HepG2 (cell line): ENCODE data around the gene ATP2A3. TPM values are rescaled to one million over a fixed set of nuclear protein-coding genes. Genes with fewer than 3 reads are reported as not detected.

Experiments used
- FOXJ3 ChIP-seq: sonication (generic); formaldehyde crosslinking; IDR thresholded peaks from 2 replicates; pipeline ENCODE4 v1.4.0; 2020; ENCODE audit warnings: missing genetic modification reagents, mild to moderate bottlenecking, borderline replicate concordance
- KIAA2018 ChIP-seq: sonication (generic); formaldehyde crosslinking; IDR thresholded peaks from 2 replicates; pipeline ENCODE4 v1.5.0; 2020; ENCODE audit warnings: mild to moderate bottlenecking, missing genetic modification reagents, borderline replicate concordance
- NONO ChIP-seq, 2 experiments: fragments of 450-650 bp in 1 of 2; sonication (generic) in 1 of 2; formaldehyde crosslinking in 1 of 2; IDR thresholded peaks in 1 of 2; conservative IDR thresholded peaks in 1 of 2; 2 replicates each; pipeline versions ENCODE4 v1.6.1 to v1.8.0; 2017 to 2022; ENCODE audit warnings: mild to moderate bottlenecking in 1 of 2, missing genetic modification reagents in 1 of 2, moderate library complexity in 1 of 2
- PRDM15 ChIP-seq: sonication (generic); formaldehyde crosslinking; IDR thresholded peaks from 2 replicates; pipeline ENCODE4 v1.4.0; 2020; ENCODE audit warnings: missing genetic modification reagents
- ZNF577 ChIP-seq: sonication (generic); formaldehyde crosslinking; IDR thresholded peaks from 2 replicates; pipeline ENCODE4 v1.4.0; 2020; ENCODE audit warnings: mild to moderate bottlenecking, low read depth, missing genetic modification reagents, borderline replicate concordance
- polyA plus RNA-seq, 8 experiments: library from polyadenylated mRNA; depleted of rRNA in 3 of 8; stranded (reverse) in 7 of 8; unstranded in 1 of 8; fragments of >200 nt; fragmentation: Illumina TruSeq in 4 of 8; extraction: Trizol in 4 of 8; gene quantifications; 2 replicates each; pipeline versions ENCODE4 v1.2.1 to v1.2.3, GENCODE V29; 2011 to 2016; ENCODE audit warnings: low read depth in 4 of 8, missing spikeins in 1 of 8, mixed read lengths in 1 of 8; ENCODE audit not compliant: insufficient read depth in 1 of 8
- total RNA-seq, 5 experiments: library from RNA; depleted of rRNA; stranded (reverse); fragments of >200 nt; fragmentation: Illumina TruSeq; extraction: Trizol; gene quantifications; 2 replicates each; pipeline ENCODE4 v1.2.3, GENCODE V29; 2016; ENCODE audit warnings: low read depth in 1 of 5

Gene ATP2A3
- total and polyA plus RNA-seq, 2 of the 13 experiments (the other 11 are each of a cell fraction or from before 2014, with no cell fraction given), result 0.07 TPM; not detected in 1

- no peak for TF ChIP-seq ZNF577 (CRISPR knock-in tag)
- TF ChIP-seq FOXJ3 (CRISPR knock-in tag), result peak; percentile 37; the same call in 1 of the 2 replicates
- no peak for TF ChIP-seq NONO (IDR thresholded peaks at IDR 0.05)
- TF ChIP-seq NONO (CRISPR knock-in tag; conservative IDR thresholded peaks at IDR 0.05), result peak; percentile 75
- peak; percentile 57; the same call in 1 of the 2 replicates for TF ChIP-seq PRDM15
- TF ChIP-seq KIAA2018 (CRISPR knock-in tag), result no peak
Measured at GRCh38 chr17:4004517-4005295, 40.5 kb upstream of the ATP2A3 start (continued).
